ENCODE results near the gene YJEFN3.

DNA sequence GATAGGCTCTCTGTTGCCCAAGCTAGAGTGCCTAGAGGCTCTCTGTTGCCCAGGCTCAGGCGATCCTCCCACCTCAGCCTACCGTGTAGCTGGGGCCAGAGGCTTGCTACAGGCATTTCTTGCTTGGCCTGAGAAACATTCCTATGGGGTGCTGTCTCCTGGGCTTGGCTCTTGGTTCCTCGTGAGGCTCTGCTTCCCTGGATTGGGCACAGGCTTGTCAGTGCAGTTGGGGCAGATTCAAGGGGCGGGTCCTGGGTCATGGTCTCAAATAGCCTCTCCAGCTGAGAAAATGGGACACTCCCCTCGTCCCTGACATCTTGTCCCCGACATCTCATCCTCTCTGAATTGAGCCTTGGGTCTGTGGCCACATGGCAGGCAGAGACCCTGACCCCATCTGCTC lies 18.3 kb upstream of the YJEFN3 start:
- TF ChIP-seq, protein P1, sequence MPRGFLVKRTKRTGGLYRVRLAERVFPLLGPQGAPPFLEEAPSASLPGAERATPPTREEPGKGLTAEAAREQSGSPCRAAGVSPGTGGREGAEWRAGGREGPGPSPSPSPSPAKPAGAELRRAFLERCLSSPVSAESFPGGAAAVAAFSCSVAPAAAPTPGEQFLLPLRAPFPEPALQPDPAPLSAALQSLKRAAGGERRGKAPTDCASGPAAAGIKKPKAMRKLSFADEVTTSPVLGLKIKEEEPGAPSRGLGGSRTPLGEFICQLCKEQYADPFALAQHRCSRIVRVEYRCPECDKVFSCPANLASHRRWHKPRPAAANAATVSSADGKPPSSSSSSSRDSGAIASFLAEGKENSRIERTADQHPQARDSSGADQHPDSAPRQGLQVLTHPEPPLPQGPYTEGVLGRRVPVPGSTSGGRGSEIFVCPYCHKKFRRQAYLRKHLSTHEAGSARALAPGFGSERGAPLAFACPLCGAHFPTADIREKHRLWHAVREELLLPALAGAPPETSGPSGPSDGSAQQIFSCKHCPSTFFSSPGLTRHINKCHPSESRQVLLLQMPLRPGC (tag by site-specific recombination; IDR thresholded peaks at IDR 0.05): no peak
- TF ChIP-seq ZNF654 (tag by site-specific recombination; IDR thresholded peaks at IDR 0.05; ENCODE audit: low read depth) (no peak), SP2 (tag by site-specific recombination; IDR thresholded peaks at IDR 0.05) (no peak), ZSCAN16 (tag by site-specific recombination; IDR thresholded peaks at IDR 0.05) (no peak)
- TF ChIP-seq, protein P2, sequence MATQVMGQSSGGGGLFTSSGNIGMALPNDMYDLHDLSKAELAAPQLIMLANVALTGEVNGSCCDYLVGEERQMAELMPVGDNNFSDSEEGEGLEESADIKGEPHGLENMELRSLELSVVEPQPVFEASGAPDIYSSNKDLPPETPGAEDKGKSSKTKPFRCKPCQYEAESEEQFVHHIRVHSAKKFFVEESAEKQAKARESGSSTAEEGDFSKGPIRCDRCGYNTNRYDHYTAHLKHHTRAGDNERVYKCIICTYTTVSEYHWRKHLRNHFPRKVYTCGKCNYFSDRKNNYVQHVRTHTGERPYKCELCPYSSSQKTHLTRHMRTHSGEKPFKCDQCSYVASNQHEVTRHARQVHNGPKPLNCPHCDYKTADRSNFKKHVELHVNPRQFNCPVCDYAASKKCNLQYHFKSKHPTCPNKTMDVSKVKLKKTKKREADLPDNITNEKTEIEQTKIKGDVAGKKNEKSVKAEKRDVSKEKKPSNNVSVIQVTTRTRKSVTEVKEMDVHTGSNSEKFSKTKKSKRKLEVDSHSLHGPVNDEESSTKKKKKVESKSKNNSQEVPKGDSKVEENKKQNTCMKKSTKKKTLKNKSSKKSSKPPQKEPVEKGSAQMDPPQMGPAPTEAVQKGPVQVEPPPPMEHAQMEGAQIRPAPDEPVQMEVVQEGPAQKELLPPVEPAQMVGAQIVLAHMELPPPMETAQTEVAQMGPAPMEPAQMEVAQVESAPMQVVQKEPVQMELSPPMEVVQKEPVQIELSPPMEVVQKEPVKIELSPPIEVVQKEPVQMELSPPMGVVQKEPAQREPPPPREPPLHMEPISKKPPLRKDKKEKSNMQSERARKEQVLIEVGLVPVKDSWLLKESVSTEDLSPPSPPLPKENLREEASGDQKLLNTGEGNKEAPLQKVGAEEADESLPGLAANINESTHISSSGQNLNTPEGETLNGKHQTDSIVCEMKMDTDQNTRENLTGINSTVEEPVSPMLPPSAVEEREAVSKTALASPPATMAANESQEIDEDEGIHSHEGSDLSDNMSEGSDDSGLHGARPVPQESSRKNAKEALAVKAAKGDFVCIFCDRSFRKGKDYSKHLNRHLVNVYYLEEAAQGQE (tag by site-specific recombination; IDR thresholded peaks at IDR 0.05): no peak
- TF ChIP-seq, protein P3, sequence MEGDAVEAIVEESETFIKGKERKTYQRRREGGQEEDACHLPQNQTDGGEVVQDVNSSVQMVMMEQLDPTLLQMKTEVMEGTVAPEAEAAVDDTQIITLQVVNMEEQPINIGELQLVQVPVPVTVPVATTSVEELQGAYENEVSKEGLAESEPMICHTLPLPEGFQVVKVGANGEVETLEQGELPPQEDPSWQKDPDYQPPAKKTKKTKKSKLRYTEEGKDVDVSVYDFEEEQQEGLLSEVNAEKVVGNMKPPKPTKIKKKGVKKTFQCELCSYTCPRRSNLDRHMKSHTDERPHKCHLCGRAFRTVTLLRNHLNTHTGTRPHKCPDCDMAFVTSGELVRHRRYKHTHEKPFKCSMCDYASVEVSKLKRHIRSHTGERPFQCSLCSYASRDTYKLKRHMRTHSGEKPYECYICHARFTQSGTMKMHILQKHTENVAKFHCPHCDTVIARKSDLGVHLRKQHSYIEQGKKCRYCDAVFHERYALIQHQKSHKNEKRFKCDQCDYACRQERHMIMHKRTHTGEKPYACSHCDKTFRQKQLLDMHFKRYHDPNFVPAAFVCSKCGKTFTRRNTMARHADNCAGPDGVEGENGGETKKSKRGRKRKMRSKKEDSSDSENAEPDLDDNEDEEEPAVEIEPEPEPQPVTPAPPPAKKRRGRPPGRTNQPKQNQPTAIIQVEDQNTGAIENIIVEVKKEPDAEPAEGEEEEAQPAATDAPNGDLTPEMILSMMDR (tag by site-specific recombination; IDR thresholded peaks at IDR 0.05): no peak
- TF ChIP-seq, protein P4, sequence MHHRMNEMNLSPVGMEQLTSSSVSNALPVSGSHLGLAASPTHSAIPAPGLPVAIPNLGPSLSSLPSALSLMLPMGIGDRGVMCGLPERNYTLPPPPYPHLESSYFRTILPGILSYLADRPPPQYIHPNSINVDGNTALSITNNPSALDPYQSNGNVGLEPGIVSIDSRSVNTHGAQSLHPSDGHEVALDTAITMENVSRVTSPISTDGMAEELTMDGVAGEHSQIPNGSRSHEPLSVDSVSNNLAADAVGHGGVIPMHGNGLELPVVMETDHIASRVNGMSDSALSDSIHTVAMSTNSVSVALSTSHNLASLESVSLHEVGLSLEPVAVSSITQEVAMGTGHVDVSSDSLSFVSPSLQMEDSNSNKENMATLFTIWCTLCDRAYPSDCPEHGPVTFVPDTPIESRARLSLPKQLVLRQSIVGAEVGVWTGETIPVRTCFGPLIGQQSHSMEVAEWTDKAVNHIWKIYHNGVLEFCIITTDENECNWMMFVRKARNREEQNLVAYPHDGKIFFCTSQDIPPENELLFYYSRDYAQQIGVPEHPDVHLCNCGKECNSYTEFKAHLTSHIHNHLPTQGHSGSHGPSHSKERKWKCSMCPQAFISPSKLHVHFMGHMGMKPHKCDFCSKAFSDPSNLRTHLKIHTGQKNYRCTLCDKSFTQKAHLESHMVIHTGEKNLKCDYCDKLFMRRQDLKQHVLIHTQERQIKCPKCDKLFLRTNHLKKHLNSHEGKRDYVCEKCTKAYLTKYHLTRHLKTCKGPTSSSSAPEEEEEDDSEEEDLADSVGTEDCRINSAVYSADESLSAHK (tag by site-specific recombination; IDR thresholded peaks at IDR 0.05): no peak
